Gastroesophageal sphincter (tissue), 3 donors: Measurements from ENCODE around the gene TTLL7.

Experiments
- CTCF ChIP-seq, 4 experiments: fragments of 200-600 bp in 2 of 4; fragments of 450-650 bp in 2 of 4; sonication (generic) in 1 of 4; IDR thresholded peaks; one replicate each; pipeline ENCODE4 v1.5.1; 2017 to 2019; ENCODE audit warnings: antibody characterized with exemption in 4 of 4, mild to moderate bottlenecking in 2 of 4, moderate library complexity in 2 of 4
- EP300 ChIP-seq: sonication (generic); formaldehyde crosslinking; IDR thresholded peaks from one replicate; pipeline ENCODE4 v1.6.1; 2017; ENCODE audit warnings: antibody characterized with exemption, mild to moderate bottlenecking
- POLR2A ChIP-seq, 2 donors: fragments of 450-650 bp; IDR thresholded peaks; one replicate each; pipeline ENCODE4 v1.6.1; 2017; ENCODE audit warnings: antibody characterized with exemption in 2 of 2, mild to moderate bottlenecking in 2 of 2, moderate library complexity in 1 of 2
- POLR2AphosphoS5 ChIP-seq: sonication (generic); formaldehyde crosslinking; IDR thresholded peaks from one replicate; pipeline ENCODE4 v1.6.1; 2017; ENCODE audit warnings: antibody characterized with exemption

GRCh38 chr1:83857103-83857502 is 141.8 kb downstream of the TTLL7 start:
- TF ChIP-seq CTCF (IDR thresholded peaks at IDR 0.05) (peak in 3 of 4 experiments; percentile 26 to 42 (median 34)), POLR2A (IDR thresholded peaks at IDR 0.05) (no peak), POLR2AphosphoS5 (no peak), EP300 (no peak)
